ENCODE results near the gene BBS10.
"Not testable (repeated sequence)": the region's sequence is repeated elsewhere in the genome, so short reads cannot be mapped to it uniquely, and the experiment has no call there.

BBS10 gene

GRCh38 chr12:76348079-76348901 is at the start of gene BBS10:
BBS10 (minus strand) TSS chr12:76348415; CDS start chr12:76348358, 57 bp downstream.
- DNase-seq = peak; percentile 93

- no peak for DNase-seq
These were observed 43.2 kb upstream of the BBS10 start for GRCh38 chr12:76391461-76391860.

- no peak for DNase-seq
These were observed 39.4 kb upstream of the BBS10 start for GRCh38 chr12:76387614-76388013.

GRCh38 chr12:76384560-76384959 is 36.3 kb upstream of the BBS10 start:
- no peak for DNase-seq

- no peak for DNase-seq
These were observed 35.8 kb upstream of the BBS10 start for GRCh38 chr12:76383988-76384387.

GRCh38 chr12:76379261-76379660 is 31.0 kb upstream of the BBS10 start:
- DNase-seq = no peak

- not testable (repeated sequence) for DNase-seq
These were observed 28.7 kb upstream of the BBS10 start for GRCh38 chr12:76376876-76377275.

GRCh38 chr12:76375939-76376338 is 27.7 kb upstream of the BBS10 start:
- DNase-seq = no peak

- DNase-seq = no peak
These were observed 27.3 kb upstream of the BBS10 start for GRCh38 chr12:76375470-76375869.

- DNase-seq = no peak
These were observed 26.3 kb upstream of the BBS10 start for GRCh38 chr12:76374386-76375020.

- DNase-seq = no peak
These were observed 20.0 kb upstream of the BBS10 start for GRCh38 chr12:76368230-76368629.

- DNase-seq = no peak
These were observed 17.9 kb upstream of the BBS10 start for GRCh38 chr12:76366163-76366562.

GRCh38 chr12:76364131-76364530 is 15.9 kb upstream of the BBS10 start:
- DNase-seq = not testable (repeated sequence)

GRCh38 chr12:76360316-76360715 is 12.1 kb upstream of the BBS10 start:
- DNase-seq = no peak

- no peak for DNase-seq
These were observed 7.9 kb upstream of the BBS10 start for GRCh38 chr12:76356071-76356470.

GRCh38 chr12:76346798-76347420 is 1.3 kb downstream of the BBS10 start:
- DNase-seq = no peak

- no peak for DNase-seq
These were observed 2.0 kb downstream of the BBS10 start for GRCh38 chr12:76346236-76346635.

- no peak for DNase-seq
These were observed 2.6 kb downstream of the BBS10 start for GRCh38 chr12:76345569-76345968.

- DNase-seq = no peak
These were observed 6.7 kb downstream of the BBS10 start for GRCh38 chr12:76341436-76342030.

- no peak for DNase-seq
These were observed 7.4 kb downstream of the BBS10 start for GRCh38 chr12:76340680-76341435.

GRCh38 chr12:76337583-76337982 is 10.6 kb downstream of the BBS10 start:
- no peak for DNase-seq

GRCh38 chr12:76332606-76333005 is 15.6 kb downstream of the BBS10 start:
- DNase-seq = no peak

- no peak for DNase-seq
These were observed 18.6 kb downstream of the BBS10 start for GRCh38 chr12:76329606-76330005.

Measured in right forelimb (tissue), 1 donor.